Stimulated activated CD8-positive, alpha-beta memory T cell treated with anti-CD3 and anti-CD28 coated beads, Interleukin-12 subunit alpha, Interleukin-12 subunit beta, amount 100 ng/mL, for 4 hours (primary cell): ENCODE data around the gene TWNK.
"Not testable (repeated sequence)": the region's sequence is repeated elsewhere in the genome, so short reads cannot be mapped to it uniquely, and the experiment has no call there.

Experiments used
- DNase-seq: peaks from one replicate; pipeline ENCODE4 v3.0.0-alpha.2; 2020; ENCODE audit warnings: low read depth

The TWNK gene

GRCh38 chr10:100972904-100973535 is 14.3 kb upstream of the TWNK start:
- no peak for DNase-seq

- not testable (repeated sequence) for DNase-seq
Observed at GRCh38 chr10:100975397-100975796, 11.9 kb upstream of the TWNK start.

GRCh38 chr10:100976906-100977305 is 10.4 kb upstream of the TWNK start:
- no peak for DNase-seq

- no peak for DNase-seq
Observed at GRCh38 chr10:100977436-100977835, 9.9 kb upstream of the TWNK start.

- DNase-seq, result no peak
Observed at GRCh38 chr10:100978121-100978900, 9.0 kb upstream of the TWNK start.

GRCh38 chr10:100978901-100979195 is 8.5 kb upstream of the TWNK start:
- no peak for DNase-seq

GRCh38 chr10:100979791-100980272 is 7.5 kb upstream of the TWNK start:
- DNase-seq, result no peak

- no peak for DNase-seq
Observed at GRCh38 chr10:100980311-100980710, 7.0 kb upstream of the TWNK start.

GRCh38 chr10:100980711-100981110 is 6.6 kb upstream of the TWNK start:
- DNase-seq, result no peak

- DNase-seq, result no peak
Observed at GRCh38 chr10:100981178-100981772, 6.1 kb upstream of the TWNK start.

- no peak for DNase-seq
Observed at GRCh38 chr10:100982916-100983830, 4.2 kb upstream of the TWNK start.

- no peak for DNase-seq
Observed at GRCh38 chr10:100983868-100984671, 3.3 kb upstream of the TWNK start.

- no peak for DNase-seq
Observed at GRCh38 chr10:100984672-100985177, 2.6 kb upstream of the TWNK start.

GRCh38 chr10:100985336-100985735 is 2.0 kb upstream of the TWNK start:
- no peak for DNase-seq

GRCh38 chr10:100986623-100986951 is 756 bp upstream of the TWNK start:
- no peak for DNase-seq

GRCh38 chr10:100987685-100988049 is 324 bp downstream of the TWNK start:
- DNase-seq, result no peak

GRCh38 chr10:100988166-100988565 is 823 bp downstream of the TWNK start:
- no peak for DNase-seq

- no peak for DNase-seq
Observed at GRCh38 chr10:100989088-100989487, 1.7 kb downstream of the TWNK start.

- DNase-seq, result no peak
Observed at GRCh38 chr10:100993986-100994708, 6.8 kb downstream of the TWNK start.

GRCh38 chr10:100995181-100995580 is 7.8 kb downstream of the TWNK start:
- DNase-seq, result no peak
